Memory B cell (primary cell): ENCODE results near the gene SPAG9.

ENCODE experiments used
- ATAC-seq: fragments of 150-1000 bp; cut with Tn5 transposase; 2 replicates; pipeline ENCODE4 v1.10.0; 2021; ENCODE audit warnings: low read depth, mild to moderate bottlenecking, moderate library complexity
- DNase-seq, 2 donors: peaks; one replicate each; pipeline ENCODE4 v3.0.0; 2022; ENCODE audit warnings: low spot score in 2 of 2
- H3K27ac Mint-ChIP-seq: one replicate; pipeline ENCODE4 v1.8.0; 2022; ENCODE audit warnings: mild to moderate bottlenecking, moderate library complexity, mixed read lengths
- H3K27me3 Mint-ChIP-seq: one replicate; pipeline ENCODE4 v1.8.0; 2022; ENCODE audit warnings: mixed read lengths
- H3K36me3 Mint-ChIP-seq: one replicate; pipeline ENCODE4 v1.8.0; 2022; ENCODE audit warnings: mild to moderate bottlenecking, mixed read lengths
- H3K4me1 Mint-ChIP-seq: one replicate; pipeline ENCODE4 v1.8.0; 2022; ENCODE audit warnings: mixed read lengths
- H3K4me3 Mint-ChIP-seq: one replicate; pipeline ENCODE4 v1.8.0; 2022; ENCODE audit warnings: mild to moderate bottlenecking, moderate library complexity, mixed read lengths
- H3K9me3 Mint-ChIP-seq: one replicate; pipeline ENCODE4 v1.8.0; 2022; ENCODE audit warnings: mixed read lengths

The SPAG9 gene

DNA sequence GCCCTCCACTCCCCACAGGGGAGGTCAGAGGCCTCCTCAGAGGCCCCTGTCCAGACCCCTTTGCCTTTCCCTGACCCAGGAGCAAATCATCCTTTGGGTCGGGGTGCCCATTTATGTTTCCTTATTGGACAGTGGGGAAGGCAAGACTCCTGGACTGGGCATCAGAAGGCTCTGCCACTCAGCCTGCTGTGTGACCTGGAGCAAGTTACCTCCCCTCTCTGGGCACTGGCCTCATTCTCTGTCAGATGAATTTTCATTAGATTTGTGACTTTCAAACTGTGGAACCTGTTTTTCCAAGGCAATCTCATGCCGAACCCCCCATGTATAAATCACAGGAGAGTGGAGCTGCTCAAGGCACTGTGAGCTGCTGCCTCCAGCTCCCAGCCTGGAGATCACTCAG, 207.5 kb downstream of the SPAG9 start:
- Mint-ChIP-seq H3K36me3 (no peaks in the 10 kb centered on the region), H3K27ac (no peak overlapping the region), H3K4me1 (peaks cover 8% of the 10 kb centered on the region), H3K4me3 (no peak overlapping the region), H3K27me3 (no peaks in the 10 kb centered on the region), H3K9me3 (no peaks in the 10 kb centered on the region)
- DNase-seq (no peak), ATAC-seq (no peak)
